ENCODE measurements around the gene FEM1A. TPM values are rescaled to one million over a fixed set of nuclear protein-coding genes. Genes with fewer than 3 reads are reported as not detected.
A peak's percentile ranks its signal among the peaks of the same experiment; 100 is the strongest.

Gene FEM1A
- total and polyA plus RNA-seq, 10 of the 15 experiments (the other 5 are each of a cell fraction or from before 2014, with no cell fraction given), result 0.27 to 17.4 (median 3.8) TPM

DNA sequence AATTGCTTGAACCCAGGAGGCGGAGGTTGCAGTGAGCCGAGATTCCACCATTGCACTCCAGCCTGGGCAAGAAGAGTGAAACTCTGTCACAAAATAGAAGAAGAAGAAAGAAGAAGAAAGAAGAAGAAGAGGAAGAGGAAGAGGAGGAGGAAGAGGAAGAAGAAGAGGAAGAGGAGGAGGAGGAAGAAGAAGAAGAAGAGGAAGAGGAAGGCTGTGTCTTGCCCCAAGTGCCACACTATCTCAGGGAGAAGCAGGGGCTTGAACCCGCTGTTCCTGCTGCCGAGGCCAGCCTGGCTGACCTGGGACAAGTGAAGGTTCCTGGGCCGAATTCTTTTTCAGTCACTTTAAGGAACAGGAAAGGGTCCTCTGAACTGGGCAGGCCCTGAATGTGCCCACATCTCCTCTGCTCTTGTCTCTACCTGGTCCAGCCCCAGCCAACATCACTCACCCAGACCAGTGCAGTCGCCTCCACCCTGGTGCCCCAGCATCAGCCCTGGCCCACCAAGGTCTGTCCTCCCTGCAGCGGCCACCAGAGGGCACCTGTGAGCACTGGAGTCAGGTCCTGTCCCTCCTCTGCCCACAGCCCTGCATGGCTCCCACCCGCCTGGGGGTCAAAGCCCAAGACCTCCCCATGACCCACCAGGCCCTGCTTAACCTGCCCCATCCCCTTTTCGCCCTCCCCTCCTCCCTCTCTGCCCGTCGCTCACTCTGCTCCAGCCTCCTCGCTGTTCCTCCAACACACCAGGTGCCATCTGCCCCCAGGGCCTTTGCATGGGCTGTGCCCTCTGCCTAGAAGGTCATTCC is 20.0 kb downstream of the FEM1A start (continued):
- TF ChIP-seq, protein P1, sequence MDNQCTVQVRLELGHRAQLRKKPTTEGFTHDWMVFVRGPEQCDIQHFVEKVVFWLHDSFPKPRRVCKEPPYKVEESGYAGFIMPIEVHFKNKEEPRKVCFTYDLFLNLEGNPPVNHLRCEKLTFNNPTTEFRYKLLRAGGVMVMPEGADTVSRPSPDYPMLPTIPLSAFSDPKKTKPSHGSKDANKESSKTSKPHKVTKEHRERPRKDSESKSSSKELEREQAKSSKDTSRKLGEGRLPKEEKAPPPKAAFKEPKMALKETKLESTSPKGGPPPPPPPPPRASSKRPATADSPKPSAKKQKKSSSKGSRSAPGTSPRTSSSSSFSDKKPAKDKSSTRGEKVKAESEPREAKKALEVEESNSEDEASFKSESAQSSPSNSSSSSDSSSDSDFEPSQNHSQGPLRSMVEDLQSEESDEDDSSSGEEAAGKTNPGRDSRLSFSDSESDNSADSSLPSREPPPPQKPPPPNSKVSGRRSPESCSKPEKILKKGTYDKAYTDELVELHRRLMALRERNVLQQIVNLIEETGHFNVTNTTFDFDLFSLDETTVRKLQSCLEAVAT (IDR thresholded peaks at IDR 0.05), result no peak
- no peak for TF ChIP-seq ATF7 (IDR thresholded peaks at IDR 0.05; ENCODE audit: low read depth)
- TF ChIP-seq, protein P2, sequence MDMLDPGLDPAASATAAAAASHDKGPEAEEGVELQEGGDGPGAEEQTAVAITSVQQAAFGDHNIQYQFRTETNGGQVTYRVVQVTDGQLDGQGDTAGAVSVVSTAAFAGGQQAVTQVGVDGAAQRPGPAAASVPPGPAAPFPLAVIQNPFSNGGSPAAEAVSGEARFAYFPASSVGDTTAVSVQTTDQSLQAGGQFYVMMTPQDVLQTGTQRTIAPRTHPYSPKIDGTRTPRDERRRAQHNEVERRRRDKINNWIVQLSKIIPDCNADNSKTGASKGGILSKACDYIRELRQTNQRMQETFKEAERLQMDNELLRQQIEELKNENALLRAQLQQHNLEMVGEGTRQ (IDR thresholded peaks at IDR 0.05; ENCODE audit: borderline replicate concordance, low read depth, low read length), result no peak
- TF ChIP-seq SMAD1 (IDR thresholded peaks at IDR 0.05; ENCODE audit: low read depth, partially characterized antibody), result no peak
- no peak for TF ChIP-seq MTA3 (IDR thresholded peaks at IDR 0.05; ENCODE audit: borderline replicate concordance, low read length)
- TF ChIP-seq POLR2AphosphoS2 (IDR thresholded peaks at IDR 0.05; ENCODE audit: low read depth, low read length), result no peak
- peak; percentile 70 for TF ChIP-seq NBN (IDR thresholded peaks at IDR 0.05)
- TF ChIP-seq, protein P3, sequence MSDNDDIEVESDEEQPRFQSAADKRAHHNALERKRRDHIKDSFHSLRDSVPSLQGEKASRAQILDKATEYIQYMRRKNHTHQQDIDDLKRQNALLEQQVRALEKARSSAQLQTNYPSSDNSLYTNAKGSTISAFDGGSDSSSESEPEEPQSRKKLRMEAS (IDR thresholded peaks at IDR 0.05; ENCODE audit: low read depth, low read length), result no peak
- TF ChIP-seq, protein P4, sequence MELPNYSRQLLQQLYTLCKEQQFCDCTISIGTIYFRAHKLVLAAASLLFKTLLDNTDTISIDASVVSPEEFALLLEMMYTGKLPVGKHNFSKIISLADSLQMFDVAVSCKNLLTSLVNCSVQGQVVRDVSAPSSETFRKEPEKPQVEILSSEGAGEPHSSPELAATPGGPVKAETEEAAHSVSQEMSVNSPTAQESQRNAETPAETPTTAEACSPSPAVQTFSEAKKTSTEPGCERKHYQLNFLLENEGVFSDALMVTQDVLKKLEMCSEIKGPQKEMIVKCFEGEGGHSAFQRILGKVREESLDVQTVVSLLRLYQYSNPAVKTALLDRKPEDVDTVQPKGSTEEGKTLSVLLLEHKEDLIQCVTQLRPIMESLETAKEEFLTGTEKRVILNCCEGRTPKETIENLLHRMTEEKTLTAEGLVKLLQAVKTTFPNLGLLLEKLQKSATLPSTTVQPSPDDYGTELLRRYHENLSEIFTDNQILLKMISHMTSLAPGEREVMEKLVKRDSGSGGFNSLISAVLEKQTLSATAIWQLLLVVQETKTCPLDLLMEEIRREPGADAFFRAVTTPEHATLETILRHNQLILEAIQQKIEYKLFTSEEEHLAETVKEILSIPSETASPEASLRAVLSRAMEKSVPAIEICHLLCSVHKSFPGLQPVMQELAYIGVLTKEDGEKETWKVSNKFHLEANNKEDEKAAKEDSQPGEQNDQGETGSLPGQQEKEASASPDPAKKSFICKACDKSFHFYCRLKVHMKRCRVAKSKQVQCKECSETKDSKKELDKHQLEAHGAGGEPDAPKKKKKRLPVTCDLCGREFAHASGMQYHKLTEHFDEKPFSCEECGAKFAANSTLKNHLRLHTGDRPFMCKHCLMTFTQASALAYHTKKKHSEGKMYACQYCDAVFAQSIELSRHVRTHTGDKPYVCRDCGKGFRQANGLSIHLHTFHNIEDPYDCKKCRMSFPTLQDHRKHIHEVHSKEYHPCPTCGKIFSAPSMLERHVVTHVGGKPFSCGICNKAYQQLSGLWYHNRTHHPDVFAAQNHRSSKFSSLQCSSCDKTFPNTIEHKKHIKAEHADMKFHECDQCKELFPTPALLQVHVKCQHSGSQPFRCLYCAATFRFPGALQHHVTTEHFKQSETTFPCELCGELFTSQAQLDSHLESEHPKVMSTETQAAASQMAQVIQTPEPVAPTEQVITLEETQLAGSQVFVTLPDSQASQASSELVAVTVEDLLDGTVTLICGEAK (IDR thresholded peaks at IDR 0.05; ENCODE audit: borderline replicate concordance), result no peak
- TF ChIP-seq GATAD2B (conservative IDR thresholded peaks at IDR 0.05; ENCODE audit: low read depth), result no peak
- no peak for TF ChIP-seq CBX3 (IDR thresholded peaks at IDR 0.05; ENCODE audit: borderline replicate concordance, low read depth)
- no peak for TF ChIP-seq HDAC6 (IDR thresholded peaks at IDR 0.05; ENCODE audit: unreplicated experiment)
- no peak for TF ChIP-seq NFIC (IDR thresholded peaks at IDR 0.05; ENCODE audit: low read depth, low read length)
- no peak for TF ChIP-seq POLR2AphosphoS5 (IDR thresholded peaks at IDR 0.05; ENCODE audit: low read length)
- TF ChIP-seq SIN3A (IDR thresholded peaks at IDR 0.05; ENCODE audit: low read depth, low read length), result no peak
- no peak for TF ChIP-seq BACH1 (IDR thresholded peaks at IDR 0.05; ENCODE audit: borderline replicate concordance)
- no peak for TF ChIP-seq CBFB (IDR thresholded peaks at IDR 0.05; ENCODE audit: low read depth)
- no peak for TF ChIP-seq CHD1 (IDR thresholded peaks at IDR 0.05; ENCODE audit: low read depth, low read length)
- TF ChIP-seq, protein P5, sequence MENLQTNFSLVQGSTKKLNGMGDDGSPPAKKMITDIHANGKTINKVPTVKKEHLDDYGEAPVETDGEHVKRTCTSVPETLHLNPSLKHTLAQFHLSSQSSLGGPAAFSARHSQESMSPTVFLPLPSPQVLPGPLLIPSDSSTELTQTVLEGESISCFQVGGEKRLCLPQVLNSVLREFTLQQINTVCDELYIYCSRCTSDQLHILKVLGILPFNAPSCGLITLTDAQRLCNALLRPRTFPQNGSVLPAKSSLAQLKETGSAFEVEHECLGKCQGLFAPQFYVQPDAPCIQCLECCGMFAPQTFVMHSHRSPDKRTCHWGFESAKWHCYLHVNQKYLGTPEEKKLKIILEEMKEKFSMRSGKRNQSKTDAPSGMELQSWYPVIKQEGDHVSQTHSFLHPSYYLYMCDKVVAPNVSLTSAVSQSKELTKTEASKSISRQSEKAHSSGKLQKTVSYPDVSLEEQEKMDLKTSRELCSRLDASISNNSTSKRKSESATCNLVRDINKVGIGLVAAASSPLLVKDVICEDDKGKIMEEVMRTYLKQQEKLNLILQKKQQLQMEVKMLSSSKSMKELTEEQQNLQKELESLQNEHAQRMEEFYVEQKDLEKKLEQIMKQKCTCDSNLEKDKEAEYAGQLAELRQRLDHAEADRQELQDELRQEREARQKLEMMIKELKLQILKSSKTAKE (IDR thresholded peaks at IDR 0.05; ENCODE audit: low read depth, poor library complexity, severe bottlenecking), result no peak
- no peak for TF ChIP-seq KLF5 (IDR thresholded peaks at IDR 0.05; ENCODE audit: partially characterized antibody)
- TF ChIP-seq RAD21 (IDR thresholded peaks at IDR 0.05; ENCODE audit: insufficient read depth, low read depth, low read length), result peak; percentile 76
- peak; percentile 83; the same call in 1 of the 2 replicates for TF ChIP-seq ZNF217 (IDR thresholded peaks at IDR 0.05)
- peak; percentile 34; the same call in 1 of the 2 replicates for TF ChIP-seq IKZF1 (conservative IDR thresholded peaks at IDR 0.05)

Measured in GM12878 (cell line).